B cell (primary cell): ENCODE results near the gene CHAC1.

Experiments used
- CTCF ChIP-seq: fragments of 200-600 bp; IDR thresholded peaks from one replicate; pipeline ENCODE4 v1.8.0; 2022; ENCODE audit warnings: antibody characterized with exemption, mild to moderate bottlenecking
- EZH2 ChIP-seq: IDR thresholded peaks from 2 replicates; pipeline ENCODE4 v1.6.1; 2012; ENCODE audit warnings: borderline replicate concordance, low read depth, mild to moderate bottlenecking, moderate library complexity, low read length; ENCODE audit not compliant: insufficient read depth, poor library complexity, severe bottlenecking

- TF ChIP-seq CTCF = no peak
- TF ChIP-seq EZH2 = no peak
These were observed 8.6 kb upstream of the CHAC1 start for GRCh38 chr15:40944510-40945296.
